ENCODE data around the gene HMX2. TPM values are rescaled to one million over a fixed set of nuclear protein-coding genes. Genes with fewer than 3 reads are reported as not detected.

The HMX2 gene
- total RNA-seq, 1 experiment from 2014 or later: not detected

- no peak for DNase-seq
- Histone ChIP-seq H3K36me3 (ENCODE audit: low read depth, low read length) (peaks cover 91% of the 10 kb centered on the region), H3K4me2 (ENCODE audit: low read length) (no peak overlapping the region), H3K27ac (ENCODE audit: low read length) (no peak overlapping the region), H3K9me3 (ENCODE audit: low read length) (no peaks in the 10 kb centered on the region), H2AFZ (ENCODE audit: low read length) (no peak overlapping the region), H3K79me2 (ENCODE audit: low read length) (peaks cover 66% of the 10 kb centered on the region), H3K4me3 (ENCODE audit: low read length) (no peak overlapping the region), H3K9ac (ENCODE audit: low read length) (no peak overlapping the region), H3F3A (ENCODE audit: low read length, unreplicated experiment) (no peaks in the 10 kb centered on the region), H3K9me2 (replicated peaks; ENCODE audit: low read length) (no peaks in the 10 kb centered on the region), H4K20me1 (ENCODE audit: low read length) (peaks cover 42% of the 10 kb centered on the region), H3K27me3 (ENCODE audit: low read length) (no peaks in the 10 kb centered on the region), H3K4me1 (ENCODE audit: insufficient read depth, low read length) (0 out of 2 replicates have a peak, but pooled peaks cover 4% of the 10 kb centered on the region)
- intact Hi-C loops (cut with micrococcal nuclease): no loop called here
- TF ChIP-seq CTCF (conservative IDR thresholded peaks at IDR 0.05; ENCODE audit: low read depth, low read length) (no peak), EZH2phosphoT487 (IDR thresholded peaks at IDR 0.05; ENCODE audit: borderline replicate concordance, low read length) (no peak), EZH2 (IDR thresholded peaks at IDR 0.05; ENCODE audit: low read length, unreplicated experiment) (no peak)
- ChIA-PET CTCF (no interaction called here), POLR2A (ENCODE audit: unreplicated experiment) (no interaction called here)
- no peak for ATAC-seq
- BruUV-seq (replicated peaks): no TSS peak
These were observed 16.4 kb downstream of the HMX2 start for GRCh38 chr10:123164319-123164718.

- no peak overlapping the region for H2AFZ ChIP-seq (ENCODE audit: low read length)
- no TSS peak for BruUV-seq (replicated peaks)
- DNase-seq (no peak), ATAC-seq (no peak)
- no peak overlapping the region for H3K9ac ChIP-seq (ENCODE audit: low read length)
- peaks cover 54% of the 10 kb centered on the region for H3K79me2 ChIP-seq (ENCODE audit: low read length)
- no peaks in the 10 kb centered on the region for H3K4me1 ChIP-seq (ENCODE audit: insufficient read depth, low read length)
- H3F3A ChIP-seq (ENCODE audit: low read length, unreplicated experiment): no peaks in the 10 kb centered on the region
- intact Hi-C loops (cut with micrococcal nuclease): no loop called here
- CTCF ChIA-PET: interaction anchor here (0.5 kb wide), 1 partner anchor 74 kb away, joined by 4 read pairs; no protein-coding TSS in a partner anchor
- POLR2A ChIA-PET (ENCODE audit: unreplicated experiment): no interaction called here
- no peak overlapping the region for H3K4me2 ChIP-seq (ENCODE audit: low read length)
- H4K20me1 ChIP-seq (ENCODE audit: low read length): peaks cover 30% of the 10 kb centered on the region
- peaks cover 80% of the 10 kb centered on the region for H3K36me3 ChIP-seq (ENCODE audit: low read depth, low read length)
- no peak overlapping the region for H3K4me3 ChIP-seq (ENCODE audit: low read length)
- no peaks in the 10 kb centered on the region for H3K27me3 ChIP-seq (ENCODE audit: low read length)
- TF ChIP-seq EZH2phosphoT487 (IDR thresholded peaks at IDR 0.05; ENCODE audit: borderline replicate concordance, low read length): no peak
- 0 out of 2 replicates have a peak, but pooled peaks have one; percentile 18 for TF ChIP-seq CTCF (conservative IDR thresholded peaks at IDR 0.05; ENCODE audit: low read depth, low read length)
- TF ChIP-seq EZH2 (IDR thresholded peaks at IDR 0.05; ENCODE audit: low read length, unreplicated experiment): no peak
- no peaks in the 10 kb centered on the region for H3K9me3 ChIP-seq (ENCODE audit: low read length)
- no peaks in the 10 kb centered on the region for H3K9me2 ChIP-seq (replicated peaks; ENCODE audit: low read length)
- H3K27ac ChIP-seq (ENCODE audit: low read length): no peak overlapping the region
These were observed 17.6 kb downstream of the HMX2 start for GRCh38 chr10:123165445-123166072.

- no peak for ATAC-seq
- POLR2A ChIA-PET (ENCODE audit: unreplicated experiment): no interaction called here
These were observed 18.7 kb downstream of the HMX2 start for GRCh38 chr10:123166618-123167017.

More at GRCh38 chr10:123166618-123167017, 18.7 kb downstream of the HMX2 start:
- Histone ChIP-seq H3K9me2 (replicated peaks; ENCODE audit: low read length) (no peaks in the 10 kb centered on the region), H3K27me3 (ENCODE audit: low read length) (no peaks in the 10 kb centered on the region), H2AFZ (ENCODE audit: low read length) (no peak overlapping the region), H4K20me1 (ENCODE audit: low read length) (peaks cover 22% of the 10 kb centered on the region), H3K27ac (ENCODE audit: low read length) (no peak overlapping the region), H3K9ac (ENCODE audit: low read length) (no peak overlapping the region), H3F3A (ENCODE audit: low read length, unreplicated experiment) (no peaks in the 10 kb centered on the region), H3K9me3 (ENCODE audit: low read length) (no peaks in the 10 kb centered on the region), H3K36me3 (ENCODE audit: low read depth, low read length) (peaks cover 69% of the 10 kb centered on the region), H3K79me2 (ENCODE audit: low read length) (peaks cover 43% of the 10 kb centered on the region), H3K4me3 (ENCODE audit: low read length) (no peak overlapping the region), H3K4me2 (ENCODE audit: low read length) (no peak overlapping the region), H3K4me1 (ENCODE audit: insufficient read depth, low read length) (no peaks in the 10 kb centered on the region)
- intact Hi-C loops (cut with micrococcal nuclease): no loop called here
- no TSS peak for BruUV-seq (replicated peaks)
- no peak for TF ChIP-seq CTCF (conservative IDR thresholded peaks at IDR 0.05; ENCODE audit: low read depth, low read length)
- TF ChIP-seq EZH2 (IDR thresholded peaks at IDR 0.05; ENCODE audit: low read length, unreplicated experiment): no peak
- no peak for TF ChIP-seq EZH2phosphoT487 (IDR thresholded peaks at IDR 0.05; ENCODE audit: borderline replicate concordance, low read length)
- CTCF ChIA-PET: no interaction called here
- no peak for DNase-seq
